Endothelial cell of umbilical vein (primary cell): ENCODE data around the gene MAN2B2. TPM values are rescaled to one million over a fixed set of nuclear protein-coding genes. Genes with fewer than 3 reads are reported as not detected.

Source experiments
- BruUV-seq: library from RNA; stranded (reverse); fragments of 400-500 nt; replicated peaks from 2 replicates; lab custom pipeline; 2021; lab: Mats Ljungman, UMichigan
- CTCF ChIA-PET: fragments of 300-600, 350-600 bp; sonication (Branson Sonifier 250); formaldehyde crosslinking; loops from one replicate; lab custom pipeline; 2021; ENCODE audit warnings: antibody characterized with exemption, inconsistent platforms; lab: Charles Lee
- POLR2A ChIA-PET: fragments of 300-600, 350-600 bp; sonication (Branson Sonifier 250); formaldehyde crosslinking; loops from one replicate; lab custom pipeline; 2021; ENCODE audit warnings: antibody characterized with exemption, inconsistent platforms; lab: Charles Lee
- DNase-seq: peaks from one replicate; pipeline ENCODE4 v3.0.0-alpha.2; 2011; ENCODE audit warnings: low read depth, low spot score
- FAIRE-seq: peaks from 2 replicates; lab custom pipeline; 2011; peaks lifted over from hg19 to GRCh38; lab: Jason Lieb, UNC
- H2AFZ ChIP-seq: 2 replicates; pipeline ENCODE4 v1.6.0; 2012; ENCODE audit warnings: low read depth, low read length, control low read depth, inconsistent platforms
- H3K27ac ChIP-seq: 2 replicates; pipeline ENCODE4 v1.5.1; 2011; ENCODE audit warnings: low read depth, mild to moderate bottlenecking, control low read depth, low read length, moderate library complexity; ENCODE audit not compliant: insufficient read depth
- H3K27me3 ChIP-seq, 2 experiments: 2 replicates each; pipeline versions ENCODE4 v1.6.0 to v1.6.1; 2011; ENCODE audit warnings: low read length in 2 of 2, mixed read lengths in 1 of 2; ENCODE audit not compliant: control insufficient read depth in 2 of 2, insufficient read depth in 2 of 2
- H3K36me3 ChIP-seq, 2 experiments: 2 replicates in 1 of 2; 3 replicates in 1 of 2; pipeline ENCODE4 v1.5.1; 2011; ENCODE audit warnings: low read length in 2 of 2, mild to moderate bottlenecking in 1 of 2, moderate library complexity in 1 of 2; ENCODE audit not compliant: control insufficient read depth in 2 of 2, insufficient read depth in 2 of 2; ENCODE audit errors: extremely low read depth in 1 of 2
- H3K4me1 ChIP-seq: 3 replicates; pipeline ENCODE4 v1.5.1; 2011; ENCODE audit warnings: mild to moderate bottlenecking, low read length; ENCODE audit not compliant: control insufficient read depth, insufficient read depth; ENCODE audit errors: extremely low read depth
- H3K4me2 ChIP-seq: 2 replicates; pipeline ENCODE4 v1.6.1; 2011; ENCODE audit warnings: low read length, control low read depth, mixed read lengths; ENCODE audit not compliant: insufficient read depth
- H3K4me3 ChIP-seq, 3 experiments: fragments of 200-600 bp in 1 of 3; sonication (generic), shearing (Covaris generic) in 1 of 3; replicated peaks in 1 of 3; 2 replicates each; pipeline ENCODE4 v1.5.1; 2011 to 2016; ENCODE audit warnings: control low read depth in 3 of 3, low read length in 3 of 3, mild to moderate bottlenecking in 2 of 3, inconsistent platforms in 1 of 3, low read depth in 1 of 3, moderate library complexity in 1 of 3; ENCODE audit not compliant: insufficient read depth in 1 of 3
- H3K79me2 ChIP-seq: 2 replicates; pipeline ENCODE4 v1.6.0; 2012; ENCODE audit warnings: low read length, inconsistent platforms; ENCODE audit not compliant: control insufficient read depth, insufficient read depth
- H3K9ac ChIP-seq: replicated peaks from 2 replicates; pipeline ENCODE3; 2011; ENCODE audit warnings: low read length, control low read depth; ENCODE audit not compliant: insufficient read depth; ENCODE audit errors: extremely low read depth
- H3K9me1 ChIP-seq: replicated peaks from 3 replicates; pipeline ENCODE4 v1.6.0; 2011; ENCODE audit warnings: mild to moderate bottlenecking, low read length; ENCODE audit not compliant: control insufficient read depth, insufficient read depth; ENCODE audit errors: extremely low read depth
- H3K9me3 ChIP-seq: replicated peaks from 2 replicates; pipeline ENCODE4 v1.5.1; 2012; ENCODE audit warnings: low read length, inconsistent platforms; ENCODE audit not compliant: control insufficient read depth, insufficient read depth
- H4K20me1 ChIP-seq: replicated peaks from 2 replicates; pipeline ENCODE3; 2011; ENCODE audit warnings: mild to moderate bottlenecking, low read length; ENCODE audit not compliant: control insufficient read depth, insufficient read depth; ENCODE audit errors: extremely low read depth
- CTCF ChIP-seq, 2 donors: IDR thresholded peaks; 1 replicate in 1 of 2; 2 replicates in 1 of 2; pipeline ENCODE4 v1.5.1; 2011; ENCODE audit warnings: low read length in 2 of 2, mild to moderate bottlenecking in 2 of 2, moderate library complexity in 2 of 2, control low read depth in 1 of 2, inconsistent platforms in 1 of 2, low read depth in 1 of 2; ENCODE audit not compliant: insufficient read depth in 1 of 2; ENCODE audit errors: extremely low read depth in 1 of 2
- EZH2 ChIP-seq: IDR thresholded peaks from 2 replicates; pipeline ENCODE4 v1.6.1; 2012; ENCODE audit warnings: borderline replicate concordance, low read depth, mild to moderate bottlenecking, moderate library complexity, low read length, inconsistent platforms; ENCODE audit not compliant: severe bottlenecking
- FOS ChIP-seq: IDR thresholded peaks from 2 replicates; pipeline ENCODE4 v1.6.1; 2011; ENCODE audit warnings: mild to moderate bottlenecking, low read length, moderate library complexity, borderline replicate concordance; ENCODE audit not compliant: insufficient read depth
- GATA2 ChIP-seq: IDR thresholded peaks from 2 replicates; pipeline ENCODE4 v1.7.0; 2011; ENCODE audit warnings: low read depth, mild to moderate bottlenecking, moderate library complexity, mixed read lengths, low read length; ENCODE audit not compliant: insufficient read length, insufficient read depth
- JUN ChIP-seq: IDR thresholded peaks from 2 replicates; pipeline ENCODE4 v1.6.1; 2011; ENCODE audit warnings: borderline replicate concordance, low read depth; ENCODE audit not compliant: insufficient read length, insufficient read depth
- MAX ChIP-seq: IDR thresholded peaks from 2 replicates; pipeline ENCODE4 v1.6.1; 2011; ENCODE audit not compliant: insufficient read depth, insufficient read length
- MYC ChIP-seq: IDR thresholded peaks from one replicate; pipeline ENCODE4 v1.6.1; 2011; ENCODE audit warnings: mild to moderate bottlenecking, low read depth, low read length
- POLR2A ChIP-seq: IDR thresholded peaks from 2 replicates; pipeline ENCODE4 v1.6.1; 2012; ENCODE audit warnings: low read depth, mild to moderate bottlenecking, control low read depth, low read length
- POLR2AphosphoS5 ChIP-seq: IDR thresholded peaks from 2 replicates; pipeline ENCODE4 v1.6.1; 2012; ENCODE audit warnings: low read depth, mild to moderate bottlenecking, control low read depth, low read length, moderate library complexity; ENCODE audit not compliant: insufficient read depth
- dilution Hi-C: fragments of 300-500 bp; cut with MboI; formaldehyde crosslinking; loops from one replicate; pipeline ENCODE4 v1.15.0; 2019; ENCODE audit warnings: low sequenced_read_pairs; ENCODE audit not compliant: extremely low pct_ligation_motif_present
- intact Hi-C: fragments of 100-400 bp; cut with micrococcal nuclease; formaldehyde crosslinking; loops from one replicate; pipeline ENCODE4 v1.10.0; 2022
- polyA plus RNA-seq, 4 experiments: library from polyadenylated mRNA; depleted of rRNA in 3 of 4; stranded (reverse) in 3 of 4; unstranded in 1 of 4; fragments of >200 nt; gene quantifications; 2 replicates each; pipeline versions ENCODE4 v1.2.1 to v1.2.3, GENCODE V29; 2011 to 2012; ENCODE audit warnings: missing spikeins in 1 of 4
- total RNA-seq: library from RNA; stranded (reverse); gene quantifications from 2 replicates; pipeline ENCODE4 v1.2.3, GENCODE V29; 2021

The MAN2B2 gene
- total and polyA plus RNA-seq, 2 donors (not counting 3 experiments of a cell fraction or from before 2014, with no cell fraction given) = 15.7 to 25.1 TPM

GRCh38 chr4:6613676-6614651 lies 39.0 kb downstream of the MAN2B2 start:
- Histone ChIP-seq H3K9ac (no peak overlapping the region), H4K20me1 (no peaks in the 10 kb centered on the region), H3K4me3 (no peak overlapping the region), H3K36me3 (peaks cover 0 to 23% of the 10 kb centered on the region in 2 experiments), H3K27ac (no peak overlapping the region), H2AFZ (no peak overlapping the region), H3K4me1 (no peaks in the 10 kb centered on the region), H3K9me1 (no peaks in the 10 kb centered on the region), H3K9me3 (no peaks in the 10 kb centered on the region), H3K27me3 (no peaks in the 10 kb centered on the region), H3K79me2 (no peaks in the 10 kb centered on the region), H3K4me2 (no peak overlapping the region)
- ChIA-PET CTCF (no interaction called here), POLR2A (no interaction called here)
- dilution Hi-C loops (no loop called here), intact Hi-C loops (no loop called here)
- BruUV-seq = no TSS peak
- no peak for TF ChIP-seq GATA2
- TF ChIP-seq EZH2 = no peak
- no peak for TF ChIP-seq MYC
- no peak for TF ChIP-seq FOS
- TF ChIP-seq JUN = no peak
- DNase-seq = no peak
- FAIRE-seq = no peak

- intact Hi-C loops = no loop called here
- POLR2A ChIA-PET = no interaction called here
- TF ChIP-seq EZH2 (no peak), MYC (no peak), CTCF (IDR thresholded peaks at IDR 0.05; ENCODE audit: extremely low read depth in 1 of 2, insufficient read depth in 1 of 2, low read depth in 1 of 2, low read length in 2 of 2) (no peak), POLR2AphosphoS5 (no peak), MAX (no peak), POLR2A (no peak), JUN (no peak), FOS (no peak), GATA2 (no peak)
These were observed 39.8 kb downstream of the MAN2B2 start for GRCh38 chr4:6614701-6615230.

More at GRCh38 chr4:6614701-6615230, 39.8 kb downstream of the MAN2B2 start:
- Histone ChIP-seq H3K4me1 (no peaks in the 10 kb centered on the region), H4K20me1 (no peaks in the 10 kb centered on the region), H2AFZ (no peak overlapping the region), H3K36me3 (peaks cover 0 to 25% of the 10 kb centered on the region in 2 experiments), H3K4me3 (no peak overlapping the region), H3K9ac (no peak overlapping the region), H3K79me2 (no peaks in the 10 kb centered on the region), H3K27ac (no peak overlapping the region), H3K9me3 (no peaks in the 10 kb centered on the region), H3K9me1 (no peaks in the 10 kb centered on the region), H3K27me3 (no peaks in the 10 kb centered on the region), H3K4me2 (no peak overlapping the region)
- no TSS peak for BruUV-seq
- CTCF ChIA-PET = no interaction called here
- dilution Hi-C loops = no loop called here
- DNase-seq (no peak), FAIRE-seq (no peak)
